Skin of body (tissue), 2 donors: ENCODE results near the gene GRAPL. TPM values are rescaled to one million over a fixed set of nuclear protein-coding genes. Genes with fewer than 3 reads are reported as not detected.
"Not testable (repeated sequence)": the region's sequence is repeated elsewhere in the genome, so short reads cannot be mapped to it uniquely, and the experiment has no call there.

Experiments used
- DNase-seq: peaks from one replicate; lab custom pipeline; 2025; lab: John Stamatoyannopoulos, UW
- total RNA-seq: library from RNA; depleted of rRNA; stranded (reverse); fragments of >200 nt; gene quantifications from one replicate; pipeline ENCODE4 v1.2.3, GENCODE V29; 2014

GRAPL gene
- total RNA-seq, 1 donor from 2014 or later: 0.89 TPM

DNA sequence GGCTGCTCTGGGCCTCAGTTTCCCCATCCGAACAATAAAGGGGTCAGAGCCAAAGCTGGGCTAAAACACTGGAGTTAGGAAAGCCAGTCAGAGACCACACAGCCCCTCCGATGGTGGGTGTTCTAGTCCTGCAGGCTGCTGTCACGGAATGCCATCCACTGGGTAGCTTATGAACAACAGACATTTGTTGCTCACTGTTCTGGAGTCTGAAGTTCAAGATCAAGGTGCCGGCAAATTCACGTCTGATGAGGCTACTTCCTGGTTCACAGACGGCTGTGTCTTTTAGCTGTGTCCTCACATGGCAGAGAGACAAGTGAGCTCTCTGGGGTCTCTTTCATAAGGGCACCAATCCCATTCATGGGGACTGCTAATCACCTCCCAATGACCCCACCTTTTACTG, 9.2 kb downstream of the GRAPL start:
- DNase-seq: not testable (repeated sequence)

DNA sequence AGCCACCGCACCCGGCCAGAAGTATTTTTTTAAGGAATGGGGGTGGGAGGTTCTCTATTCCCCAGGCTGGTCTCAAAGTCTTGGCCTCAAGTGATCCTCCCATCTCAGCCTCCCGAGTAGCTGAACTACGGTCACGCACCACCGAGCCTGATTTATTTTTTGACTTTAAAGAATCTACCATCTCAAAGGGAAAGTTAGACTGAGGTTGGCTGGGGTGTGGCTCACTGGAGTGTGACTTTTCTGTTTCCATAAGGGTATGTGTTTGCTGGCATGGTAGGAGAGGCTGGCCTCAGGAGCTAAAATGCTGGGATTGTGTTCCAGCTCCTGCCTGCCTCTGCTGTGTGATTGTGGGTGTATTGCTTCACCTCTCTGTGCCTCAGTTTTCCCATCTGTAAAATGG, 10.6 kb downstream of the GRAPL start:
- DNase-seq: not testable (repeated sequence)

DNA sequence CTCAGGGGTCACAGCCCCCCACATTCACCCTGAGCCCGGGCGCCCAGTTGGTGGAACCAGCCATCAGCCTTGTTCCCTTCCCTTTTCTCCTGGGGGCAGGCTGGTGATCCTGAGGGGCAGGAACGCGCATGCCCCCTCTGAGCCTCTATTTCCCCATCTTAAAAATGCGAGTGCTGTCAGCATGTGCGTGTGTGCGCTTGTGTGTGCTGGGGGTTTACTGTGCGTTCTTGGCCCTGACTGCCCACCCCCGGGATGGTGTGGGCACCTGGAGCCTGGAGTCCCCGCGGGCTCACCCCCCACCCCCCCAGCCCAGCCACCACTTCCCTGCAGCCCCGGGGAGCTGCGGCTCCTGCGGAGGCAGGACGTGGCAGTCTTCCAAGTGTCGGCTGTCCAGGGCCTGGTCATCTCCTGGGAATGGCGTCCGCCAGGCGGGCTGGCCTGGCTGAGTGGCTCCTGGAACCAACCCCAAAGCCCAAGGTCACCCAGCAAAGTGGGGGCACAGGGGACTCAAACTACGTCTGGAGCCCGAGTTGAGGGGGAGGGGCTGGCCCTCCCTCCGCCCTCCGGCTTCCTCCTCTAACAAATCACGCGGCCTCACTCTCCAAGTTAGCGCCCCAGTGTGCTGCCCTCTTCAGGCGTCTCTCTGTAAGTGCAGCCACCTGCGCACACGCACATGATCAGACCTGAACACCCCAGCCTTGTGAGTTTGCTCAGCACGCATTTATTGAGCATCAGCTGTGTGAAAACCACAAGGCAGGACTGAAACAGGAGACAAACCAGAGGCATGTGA, 14.2 kb downstream of the GRAPL start:
- not testable (repeated sequence) for DNase-seq

DNA sequence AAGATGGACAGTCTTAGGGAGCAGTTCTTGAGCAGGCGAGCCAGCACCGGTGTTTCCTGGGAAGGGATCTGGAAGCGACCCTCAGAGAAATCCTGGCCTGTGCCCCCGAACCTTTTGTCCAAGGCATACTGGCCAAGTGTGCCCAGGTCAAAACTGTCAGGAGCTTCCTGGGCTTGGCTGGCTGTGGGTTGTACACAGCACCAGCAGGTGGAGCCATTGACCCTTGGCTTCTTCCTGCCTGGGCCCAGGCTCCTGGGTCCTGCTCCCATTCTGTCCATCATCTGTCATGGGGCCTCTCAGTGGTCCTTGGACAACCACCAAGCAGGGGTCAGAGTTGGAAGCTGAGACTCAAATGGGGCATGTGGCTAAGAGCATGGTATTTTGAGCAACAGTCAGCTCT, 15.0 kb downstream of the GRAPL start:
- not testable (repeated sequence) for DNase-seq

DNA sequence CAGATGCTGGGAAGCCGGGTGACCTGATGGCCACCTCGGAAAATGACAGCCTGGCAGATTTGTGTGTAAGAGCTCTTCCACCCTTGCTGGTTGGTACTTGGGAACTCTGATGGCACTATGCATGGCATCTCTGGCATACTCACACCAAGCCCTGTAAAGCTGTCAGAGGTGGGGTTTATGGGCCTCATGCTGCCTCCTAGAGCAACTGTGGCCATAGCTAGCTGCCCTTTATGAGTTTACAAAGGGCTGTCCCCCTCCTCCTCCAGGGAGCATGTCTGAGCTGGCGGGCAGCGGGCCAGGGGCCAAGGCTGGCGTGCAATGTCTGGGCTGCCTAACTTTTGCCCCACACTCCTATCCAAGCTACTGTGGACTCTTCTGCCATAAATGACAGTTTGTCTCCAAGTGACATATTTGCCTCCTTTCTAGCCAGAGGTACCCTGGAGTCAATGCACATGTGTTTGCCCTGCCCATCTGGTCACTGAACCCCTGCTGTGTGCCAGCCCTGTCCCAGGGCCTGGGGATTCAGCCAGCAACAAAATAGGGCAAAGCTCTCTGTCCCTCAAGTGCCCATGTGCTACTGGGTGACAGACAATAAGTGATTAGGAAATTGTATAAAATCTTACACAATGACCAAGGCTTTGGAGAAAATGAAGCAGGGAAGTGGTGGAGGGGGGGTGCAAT, 15.8 kb downstream of the GRAPL start:
- not testable (repeated sequence) for DNase-seq

DNA sequence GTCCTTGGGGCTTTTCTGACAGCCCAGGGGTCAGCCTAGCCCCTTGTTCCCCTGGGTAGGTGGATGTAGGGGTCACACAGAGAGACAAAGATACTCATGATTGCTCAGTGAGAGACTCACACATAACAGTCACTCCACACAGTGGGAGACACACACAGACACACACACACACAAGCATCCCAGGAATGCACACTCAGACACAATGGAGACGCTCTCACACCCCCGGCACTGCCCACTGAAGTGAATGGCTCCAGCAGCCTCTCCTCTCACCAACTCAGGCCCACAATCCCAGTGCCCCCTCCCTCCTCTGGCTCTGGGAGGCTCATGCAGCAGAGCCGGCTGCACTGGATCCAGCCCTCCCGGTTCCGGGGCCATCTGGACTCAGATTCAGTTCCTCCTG, 17.0 kb downstream of the GRAPL start:
- not testable (repeated sequence) for DNase-seq

DNA sequence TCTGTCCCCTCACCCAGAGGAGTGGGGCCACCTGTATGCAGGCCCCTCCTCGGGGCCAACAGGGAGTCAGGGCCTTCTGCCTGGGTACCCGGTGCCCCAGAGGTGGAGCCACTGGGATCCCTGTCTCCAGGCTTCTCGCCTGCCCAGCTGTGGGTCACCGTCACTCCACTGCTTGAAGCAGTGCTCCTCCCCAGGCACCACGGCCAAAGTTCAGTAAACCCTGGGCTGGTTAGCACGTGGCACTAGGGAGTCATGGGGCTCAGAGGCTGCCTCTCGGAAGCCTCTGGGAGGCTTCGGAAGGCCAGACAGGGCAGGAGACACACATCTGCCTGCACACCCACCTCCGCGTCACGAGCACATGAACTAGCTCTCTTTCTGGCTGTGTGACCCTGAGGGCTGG, 18.1 kb downstream of the GRAPL start:
- DNase-seq: not testable (repeated sequence)

DNA sequence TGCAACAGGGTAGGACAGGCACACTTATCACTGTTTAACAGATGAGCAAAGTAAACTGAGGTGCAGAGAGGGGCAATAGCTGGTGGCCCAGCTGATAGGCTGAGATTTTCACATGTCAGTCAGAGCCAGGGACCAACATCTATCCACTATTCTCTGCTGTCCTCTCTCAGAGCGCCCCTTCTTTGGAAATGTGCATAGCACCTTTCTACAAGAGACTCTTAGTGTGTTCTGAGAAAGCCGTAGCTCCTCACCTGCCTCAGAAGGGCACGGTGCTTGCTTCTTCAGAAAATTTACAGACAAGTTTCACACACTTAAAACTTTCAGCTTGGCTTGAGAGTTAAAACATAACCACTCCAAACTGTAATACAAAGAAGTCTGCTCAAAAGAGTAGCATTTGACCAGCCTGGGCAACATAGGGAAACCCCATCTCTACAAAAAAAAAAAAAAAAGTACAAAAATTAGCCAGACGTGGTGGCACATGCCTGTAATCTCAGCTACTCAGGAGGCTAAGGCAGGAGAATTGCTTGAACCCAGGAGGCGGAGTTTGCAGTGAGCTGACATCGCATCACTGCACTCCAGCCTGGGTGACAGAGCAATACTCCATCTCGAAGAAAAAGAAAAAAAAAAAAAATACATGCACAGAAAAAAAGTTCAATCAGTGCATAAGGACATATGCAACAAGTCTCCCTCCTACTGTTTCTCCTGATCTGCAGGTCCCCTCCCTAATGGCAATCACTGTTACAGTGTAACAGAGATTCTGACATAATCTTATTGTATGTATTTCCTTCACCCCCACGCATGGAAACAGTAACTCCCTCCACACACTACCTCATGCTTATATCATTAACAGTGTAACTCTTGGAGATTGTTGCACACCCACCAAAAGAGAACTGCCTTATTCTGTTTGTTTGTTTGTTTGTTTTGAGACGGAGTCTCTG, 23.6 kb downstream of the GRAPL start:
- not testable (repeated sequence) for DNase-seq

DNA sequence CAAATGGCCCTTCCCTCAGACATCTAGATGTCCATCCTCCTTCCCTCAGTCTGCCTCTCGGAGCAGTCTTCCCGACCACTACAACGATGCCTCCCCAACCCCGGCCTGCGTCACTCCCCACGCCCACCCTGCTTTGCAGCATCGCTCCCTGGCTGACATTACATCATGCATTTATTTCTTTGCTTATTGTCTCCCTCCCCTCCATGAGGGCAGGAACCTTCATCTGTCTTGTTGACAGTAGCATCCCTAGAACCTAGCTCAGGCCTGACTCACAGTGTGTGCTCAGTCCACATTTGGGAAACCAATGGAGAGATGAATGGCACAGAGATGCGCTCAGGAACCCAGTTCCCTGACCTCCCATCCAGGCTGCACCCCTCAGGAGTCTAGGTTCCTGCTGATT, 30.2 kb downstream of the GRAPL start:
- not testable (repeated sequence) for DNase-seq

DNA sequence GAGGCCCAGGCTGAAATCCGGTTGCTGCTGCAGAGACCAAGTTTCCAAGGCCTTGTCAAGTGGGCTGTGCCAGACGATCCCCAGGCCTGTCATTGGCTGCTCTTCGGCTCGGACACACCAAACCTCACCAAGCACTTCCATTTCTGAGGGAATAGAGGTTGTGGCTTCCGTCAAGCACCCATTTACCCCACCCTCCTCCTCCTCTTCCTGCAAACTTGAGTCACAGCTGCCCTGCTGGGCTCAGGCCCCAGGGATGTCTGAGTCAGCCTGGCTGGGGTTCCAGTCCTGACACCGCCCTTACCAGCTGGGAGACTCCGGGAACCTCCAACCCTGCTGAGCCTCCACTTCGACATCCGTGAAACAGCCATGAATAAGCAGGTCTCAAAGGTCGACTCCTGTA, 31.1 kb downstream of the GRAPL start:
- DNase-seq: not testable (repeated sequence)

DNA sequence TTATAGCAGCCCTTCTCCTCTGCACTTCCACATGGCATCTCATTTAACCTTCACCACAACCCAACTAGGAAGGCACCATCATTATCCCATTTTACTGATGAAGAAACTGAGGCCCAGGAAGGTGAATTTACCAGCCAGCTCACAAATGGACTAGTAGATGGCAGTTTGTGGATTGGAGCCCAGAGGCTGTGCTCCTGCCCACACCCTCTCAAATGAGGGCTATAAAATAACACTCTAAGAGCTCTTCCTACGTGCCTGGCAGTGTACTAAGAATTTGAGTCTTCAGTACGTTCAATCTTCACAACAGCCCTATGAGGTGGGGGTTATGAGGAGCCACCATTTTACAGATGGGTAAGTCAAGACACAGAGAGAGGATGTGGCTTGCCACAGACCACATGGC, 31.5 kb downstream of the GRAPL start:
- DNase-seq: not testable (repeated sequence)

DNA sequence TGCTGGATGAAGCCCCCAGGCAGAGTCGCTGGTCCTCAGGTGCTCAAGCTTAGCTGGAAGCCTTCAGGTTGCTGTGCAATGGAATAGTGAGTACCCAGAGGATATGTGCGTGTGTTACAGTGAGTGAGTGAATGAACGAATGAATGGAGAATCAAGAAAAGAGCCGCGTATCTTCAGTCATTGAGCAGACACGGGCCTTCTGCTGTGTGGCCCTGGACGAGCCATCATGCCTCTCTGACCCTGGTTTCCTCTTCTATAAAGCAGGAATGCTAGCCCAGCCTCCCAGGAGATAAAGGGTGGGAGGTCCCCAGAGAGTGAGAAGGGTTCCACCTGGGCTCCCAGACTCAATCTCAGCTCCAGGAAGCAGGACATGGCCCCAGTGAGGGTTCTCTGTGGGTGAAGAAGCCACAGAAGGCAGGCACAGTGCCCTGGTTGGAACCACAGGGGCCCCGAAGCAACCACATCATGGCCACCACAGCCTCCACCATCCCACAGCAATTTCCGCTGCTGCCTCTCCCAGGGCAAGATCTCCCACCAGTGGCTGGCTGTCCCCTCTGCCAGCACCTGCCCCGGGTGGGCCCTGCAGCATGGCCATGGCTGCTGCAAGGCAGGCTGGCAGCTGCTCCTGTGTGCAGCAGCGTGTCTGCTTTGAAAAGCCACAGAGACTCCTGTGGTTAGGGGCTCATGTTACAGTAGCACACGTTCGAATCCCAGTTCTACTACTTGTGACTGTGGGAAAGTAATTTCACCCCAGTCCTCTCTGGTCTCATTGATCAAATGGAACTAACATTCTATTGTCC, 34.1 kb downstream of the GRAPL start:
- not testable (repeated sequence) for DNase-seq

DNA sequence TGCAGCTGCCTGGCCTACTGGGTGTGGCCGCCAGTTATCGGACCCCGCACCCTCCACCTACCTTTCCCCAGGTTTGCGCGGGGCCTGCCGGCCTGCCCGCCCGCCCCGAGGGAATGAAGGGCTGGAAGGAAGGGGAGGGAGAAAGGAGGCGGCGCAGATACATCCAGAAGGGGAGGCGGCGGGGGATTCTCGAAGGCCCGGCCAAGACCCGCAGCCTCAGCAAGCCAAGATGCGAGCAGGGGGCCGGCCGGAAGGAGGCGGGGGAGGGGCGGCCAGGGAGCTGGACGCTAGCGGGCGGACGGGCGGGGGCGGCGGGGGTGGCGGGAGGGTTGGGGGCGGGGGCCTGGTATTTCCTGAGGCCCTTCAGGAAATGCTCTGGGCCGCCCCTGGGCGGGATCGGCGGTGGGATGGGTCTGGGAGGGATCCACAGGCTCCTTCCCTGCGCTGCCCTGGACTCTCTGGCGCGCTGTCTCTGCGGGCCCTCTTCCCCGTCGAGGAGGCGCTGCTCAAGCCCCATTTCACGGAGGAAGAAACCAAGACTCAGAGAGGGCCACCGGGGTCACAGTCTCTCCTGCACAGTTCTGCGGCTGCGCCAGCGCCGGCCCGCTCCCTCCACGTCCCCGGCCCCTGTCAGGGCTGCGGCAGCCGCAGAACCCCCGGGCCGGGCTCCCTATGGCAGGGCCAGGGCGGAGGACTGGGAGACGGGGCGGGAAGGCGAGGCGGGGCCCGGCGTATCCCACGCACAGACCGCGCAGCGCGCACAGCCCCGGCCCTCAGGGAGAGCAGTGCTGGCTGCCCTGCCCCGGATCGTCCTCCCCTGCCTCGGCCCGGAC, 35.2 kb downstream of the GRAPL start:
- DNase-seq: not testable (repeated sequence)

DNA sequence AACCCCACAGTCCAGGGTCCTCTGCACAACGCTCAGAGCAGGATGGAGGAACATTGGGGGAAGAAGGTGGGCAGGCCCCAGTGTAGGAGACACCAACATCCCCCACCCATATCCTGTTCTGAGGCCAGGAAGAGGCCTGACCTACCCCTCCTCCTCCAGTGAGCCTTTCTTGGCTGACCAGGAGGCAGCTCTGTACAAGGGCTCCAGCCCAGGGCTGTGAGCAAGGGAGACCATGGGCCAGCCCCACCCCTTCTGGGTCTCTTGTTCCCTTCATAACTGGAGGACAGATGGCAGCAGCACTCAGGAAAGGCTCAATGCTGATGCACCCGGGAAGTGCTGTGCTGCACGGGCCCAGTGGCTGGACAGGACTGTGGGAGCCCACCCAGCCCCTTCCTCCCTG, 47.0 kb downstream of the GRAPL start:
- not testable (repeated sequence) for DNase-seq

DNA sequence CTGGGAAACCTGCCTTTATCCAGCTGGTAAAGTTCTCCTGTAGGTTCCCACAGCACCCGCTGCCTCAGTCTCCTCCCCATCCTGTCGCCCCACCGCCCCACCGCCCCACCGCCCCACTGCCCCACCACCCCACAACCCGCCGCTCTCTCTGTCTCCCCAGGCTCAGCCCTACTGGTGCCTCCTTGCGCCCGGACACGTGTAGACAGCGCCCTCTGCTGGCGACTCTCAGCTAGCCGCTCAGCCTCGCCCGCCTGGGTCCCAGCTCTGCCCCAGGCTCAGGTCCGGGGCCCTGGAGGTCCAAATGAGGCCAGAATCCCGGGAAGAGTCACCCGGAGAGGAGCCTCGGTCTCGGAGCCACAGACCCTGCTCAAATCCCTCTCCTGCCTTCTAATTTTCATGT, 48.0 kb downstream of the GRAPL start:
- not testable (repeated sequence) for DNase-seq

DNA sequence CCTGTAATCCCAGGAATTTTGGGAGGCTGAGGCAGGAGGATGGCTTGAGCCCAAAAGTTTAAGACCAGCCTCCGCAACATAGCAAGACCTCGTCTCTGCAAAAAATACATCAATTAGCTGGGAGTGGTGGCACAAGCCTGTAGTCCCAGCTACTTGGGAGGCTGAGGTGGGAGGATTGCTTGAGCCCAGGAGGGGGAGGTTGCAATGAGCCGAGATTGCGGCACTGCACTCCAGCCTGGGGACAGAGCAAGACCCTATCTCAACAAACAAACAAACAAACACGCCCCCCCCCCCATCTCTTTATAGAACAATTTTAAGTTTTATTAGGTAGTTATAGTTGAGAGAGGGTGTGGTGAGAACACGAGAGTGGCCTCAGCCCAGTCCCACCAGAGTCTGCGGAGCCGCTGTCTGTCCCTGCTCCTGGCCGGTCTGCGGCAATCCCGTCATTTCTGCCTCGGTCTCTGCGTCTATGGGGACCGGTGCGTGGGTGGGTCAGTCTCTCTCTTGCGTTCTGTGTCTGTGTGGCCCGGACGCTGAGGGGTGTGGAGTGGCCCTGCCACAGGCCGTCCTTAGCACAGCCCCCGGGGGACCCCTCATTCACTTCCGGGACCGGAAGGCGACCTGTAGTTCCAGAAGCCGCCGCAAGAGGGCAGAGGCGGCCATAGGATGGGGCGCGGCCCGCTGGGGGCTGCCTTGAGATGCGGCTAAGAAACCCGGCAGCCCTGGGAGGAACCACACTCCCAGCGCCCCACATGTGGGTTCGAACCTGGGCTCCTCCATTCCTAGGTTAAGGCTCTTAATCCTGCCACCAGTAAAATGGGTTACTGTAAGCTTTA, 53.9 kb downstream of the GRAPL start:
- not testable (repeated sequence) for DNase-seq

DNA sequence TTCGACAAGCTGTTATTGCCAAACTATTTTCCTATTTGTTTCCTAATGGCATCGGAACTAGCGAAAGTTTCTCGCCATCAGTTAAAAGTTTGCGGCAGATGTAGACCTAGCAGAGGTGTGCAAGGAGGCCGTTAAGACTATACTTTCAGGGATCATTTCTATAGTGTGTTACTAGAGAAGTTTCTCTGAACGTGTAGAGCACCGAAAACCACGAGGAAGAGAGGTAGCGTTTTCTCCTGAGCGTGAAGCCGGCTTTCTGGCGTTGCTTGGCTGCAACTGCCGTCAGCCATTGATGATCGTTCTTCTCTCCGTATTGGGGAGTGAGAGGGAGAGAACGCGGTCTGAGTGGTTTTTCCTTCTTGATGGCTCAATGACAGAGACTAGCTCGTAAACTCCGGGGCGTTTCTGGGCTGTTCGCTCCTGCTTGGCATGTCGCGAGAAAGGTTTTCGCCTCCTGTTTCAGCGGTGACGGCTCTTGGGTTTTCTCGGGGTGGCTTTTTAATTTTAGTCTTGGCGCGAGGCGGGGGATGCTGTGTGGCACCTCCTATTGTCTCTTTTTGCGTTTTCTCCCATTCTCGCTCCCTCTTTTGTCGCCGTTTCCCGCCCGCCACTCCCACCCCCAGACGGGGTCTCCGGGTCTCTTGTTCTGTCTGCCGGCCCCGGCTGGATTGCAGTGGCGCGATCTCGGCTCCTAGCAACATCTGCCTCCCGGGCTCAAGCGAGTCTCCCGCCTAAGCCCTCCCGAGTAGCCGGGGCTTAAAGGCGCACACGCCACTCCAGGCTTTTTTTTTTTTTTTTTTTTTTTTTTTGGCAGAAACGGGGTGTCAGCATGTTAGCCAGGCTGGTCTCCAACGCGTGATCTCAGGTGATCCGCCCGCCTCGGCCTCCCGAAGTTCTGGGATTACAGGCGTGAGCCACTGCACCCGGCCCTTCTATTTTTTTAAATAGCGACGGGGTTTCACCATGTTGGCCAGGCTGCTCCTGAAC, 60.8 kb downstream of the GRAPL start:
- not testable (repeated sequence) for DNase-seq
